NB4 (cell line): ENCODE measurements around the gene SLC38A10.

Experiments
- DNase-seq: peaks from one replicate; pipeline ENCODE4 v3.0.0; 2010; ENCODE audit warnings: low read depth
- H3K4me3 ChIP-seq: one replicate; pipeline ENCODE4 v1.5.1; 2011; ENCODE audit warnings: mild to moderate bottlenecking, low read depth, low read length, moderate library complexity
- CTCF ChIP-seq: IDR thresholded peaks from one replicate; pipeline ENCODE4 v1.5.1; 2012; ENCODE audit warnings: low read depth, low read length
- MAX ChIP-seq: IDR thresholded peaks from 2 replicates; pipeline ENCODE4 v1.6.1; 2011; ENCODE audit warnings: low read depth, low read length
- MYC ChIP-seq: IDR thresholded peaks from 2 replicates; pipeline ENCODE4 v1.6.1; 2011; ENCODE audit warnings: low read depth, low read length
- POLR2A ChIP-seq: IDR thresholded peaks from 2 replicates; pipeline ENCODE4 v1.6.1; 2011; ENCODE audit warnings: mild to moderate bottlenecking; ENCODE audit not compliant: insufficient read length; ENCODE audit errors: extremely low read depth

SLC38A10 gene

GRCh38 chr17:81339534-81340296 lies 44.6 kb upstream of the SLC38A10 start:
- H3K4me3 ChIP-seq, result no peak overlapping the region
- TF ChIP-seq MYC (no peak), POLR2A (no peak), CTCF (no peak), MAX (no peak)
- no peak for DNase-seq

GRCh38 chr17:81339191-81339533 lies 44.1 kb upstream of the SLC38A10 start:
- DNase-seq, result no peak
- no peak overlapping the region for H3K4me3 ChIP-seq
- TF ChIP-seq CTCF, result no peak
- no peak for TF ChIP-seq MAX
- no peak for TF ChIP-seq POLR2A
- TF ChIP-seq MYC, result no peak

GRCh38 chr17:81338274-81339190 lies 43.4 kb upstream of the SLC38A10 start:
- DNase-seq, result peak; percentile 58
- no peak for TF ChIP-seq POLR2A
- peak; percentile 16 for TF ChIP-seq CTCF
- no peak overlapping the region for H3K4me3 ChIP-seq

GRCh38 chr17:81337476-81337879 lies 42.4 kb upstream of the SLC38A10 start:
- no peak overlapping the region for H3K4me3 ChIP-seq
- DNase-seq, result no peak
- TF ChIP-seq MAX (no peak), MYC (no peak), CTCF (no peak), POLR2A (no peak)

- DNase-seq, result no peak
- TF ChIP-seq POLR2A (no peak), CTCF (no peak), MAX (no peak), MYC (no peak)
- no peak overlapping the region for H3K4me3 ChIP-seq
Observed at GRCh38 chr17:81336930-81337325, 41.8 kb upstream of the SLC38A10 start.
